Skin epidermis (tissue), 12 donors: ENCODE measurements around the gene ATP8B2.
"Not testable (repeated sequence)": the region's sequence is repeated elsewhere in the genome, so short reads cannot be mapped to it uniquely, and the experiment has no call there.

ENCODE experiments used
- H3K27ac ChIP-seq, 21 experiments: fragments of 200-600 bp; sonication (generic) in 11 of 21; one replicate each; pipeline ENCODE4 v1.5.0; 2020; ENCODE audit warnings: mild to moderate bottlenecking in 3 of 21, inconsistent platforms in 2 of 21, moderate library complexity in 2 of 21
- H3K4me3 ChIP-seq, 7 experiments: fragments of 200-600 bp; sonication (generic) in 2 of 7; one replicate each; pipeline ENCODE4 v1.5.0; 2020; ENCODE audit warnings: inconsistent platforms in 2 of 7, mild to moderate bottlenecking in 2 of 7, moderate library complexity in 1 of 7

Gene ATP8B2

DNA sequence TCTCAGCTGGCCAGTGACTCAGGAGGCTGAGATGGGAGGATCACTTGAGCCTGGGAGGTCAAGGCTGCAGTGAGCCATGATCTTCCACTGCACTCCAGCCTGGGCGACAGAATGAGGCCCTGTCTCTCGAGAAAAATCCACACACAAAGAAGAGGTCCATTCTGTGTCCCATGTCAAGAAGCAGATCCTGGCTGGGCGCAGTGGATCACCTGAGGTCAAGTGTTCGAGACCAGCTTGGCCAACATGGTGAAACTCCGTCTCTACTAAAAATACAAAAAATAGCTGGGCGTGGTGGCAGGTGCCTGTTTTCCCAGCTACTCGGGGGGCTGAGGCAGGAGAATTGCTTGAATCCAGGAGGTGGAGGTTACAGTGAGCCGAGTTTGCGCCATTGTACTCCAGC is 16.0 kb downstream of the ATP8B2 start:
- H3K27ac ChIP-seq, result peak overlapping the region in 5 of 21 experiments; percentile 52 to 92 (median 76)
- H3K4me3 ChIP-seq, result not testable (repeated sequence)

DNA sequence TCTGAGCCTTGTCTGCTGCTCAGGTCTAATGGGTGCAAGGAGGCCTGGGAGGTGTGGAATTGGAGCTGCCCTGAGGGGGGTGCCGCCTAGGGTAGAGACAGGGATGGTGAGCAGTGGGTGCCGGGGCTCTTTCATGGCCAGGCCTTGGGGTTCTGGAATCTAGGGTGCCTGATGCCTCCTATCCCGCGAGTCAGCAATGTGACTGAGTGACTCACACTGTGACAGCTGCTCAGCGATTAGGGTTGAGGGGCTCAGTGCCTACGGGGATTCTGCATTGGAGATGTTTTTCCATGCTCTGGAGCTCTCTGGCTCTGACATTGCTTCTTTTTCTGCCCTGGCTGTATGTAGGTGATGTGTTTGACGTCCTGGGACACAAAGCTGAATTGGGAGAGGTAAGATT is 16.8 kb downstream of the ATP8B2 start:
- no peak overlapping the region for H3K4me3 ChIP-seq
- peak overlapping the region in 12 of 21 experiments; percentile 0 to 92 (median 59) for H3K27ac ChIP-seq

DNA sequence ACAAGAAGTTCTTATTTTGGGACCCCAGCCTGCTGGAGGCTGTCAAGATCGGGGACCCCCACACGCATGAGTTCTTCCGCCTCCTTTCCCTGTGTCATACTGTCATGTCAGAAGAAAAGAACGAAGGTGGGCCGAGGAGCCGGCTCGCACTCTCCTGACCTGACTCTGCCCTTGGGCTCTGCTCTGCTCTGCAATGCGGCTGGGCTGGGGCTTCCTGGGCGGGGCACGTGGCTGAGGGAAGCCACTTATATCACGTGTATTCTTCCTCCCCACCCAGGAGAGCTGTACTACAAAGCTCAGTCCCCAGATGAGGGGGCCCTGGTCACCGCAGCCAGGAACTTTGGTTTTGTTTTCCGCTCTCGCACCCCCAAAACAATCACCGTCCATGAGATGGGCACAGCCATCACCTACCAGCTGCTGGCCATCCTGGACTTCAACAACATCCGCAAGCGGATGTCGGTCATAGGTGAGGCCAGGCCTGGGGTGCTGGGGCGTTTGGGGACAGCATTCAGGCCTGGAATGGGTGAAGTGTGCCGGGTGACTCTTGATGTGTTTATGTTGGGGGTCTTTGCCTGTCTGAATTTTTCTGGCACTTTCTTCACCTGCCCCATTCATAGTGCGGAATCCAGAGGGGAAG is 17.6 kb downstream of the ATP8B2 start:
- H3K4me3 ChIP-seq, result peak overlapping the region in 3 of 7 experiments; percentile 5 to 13 (median 7)

DNA sequence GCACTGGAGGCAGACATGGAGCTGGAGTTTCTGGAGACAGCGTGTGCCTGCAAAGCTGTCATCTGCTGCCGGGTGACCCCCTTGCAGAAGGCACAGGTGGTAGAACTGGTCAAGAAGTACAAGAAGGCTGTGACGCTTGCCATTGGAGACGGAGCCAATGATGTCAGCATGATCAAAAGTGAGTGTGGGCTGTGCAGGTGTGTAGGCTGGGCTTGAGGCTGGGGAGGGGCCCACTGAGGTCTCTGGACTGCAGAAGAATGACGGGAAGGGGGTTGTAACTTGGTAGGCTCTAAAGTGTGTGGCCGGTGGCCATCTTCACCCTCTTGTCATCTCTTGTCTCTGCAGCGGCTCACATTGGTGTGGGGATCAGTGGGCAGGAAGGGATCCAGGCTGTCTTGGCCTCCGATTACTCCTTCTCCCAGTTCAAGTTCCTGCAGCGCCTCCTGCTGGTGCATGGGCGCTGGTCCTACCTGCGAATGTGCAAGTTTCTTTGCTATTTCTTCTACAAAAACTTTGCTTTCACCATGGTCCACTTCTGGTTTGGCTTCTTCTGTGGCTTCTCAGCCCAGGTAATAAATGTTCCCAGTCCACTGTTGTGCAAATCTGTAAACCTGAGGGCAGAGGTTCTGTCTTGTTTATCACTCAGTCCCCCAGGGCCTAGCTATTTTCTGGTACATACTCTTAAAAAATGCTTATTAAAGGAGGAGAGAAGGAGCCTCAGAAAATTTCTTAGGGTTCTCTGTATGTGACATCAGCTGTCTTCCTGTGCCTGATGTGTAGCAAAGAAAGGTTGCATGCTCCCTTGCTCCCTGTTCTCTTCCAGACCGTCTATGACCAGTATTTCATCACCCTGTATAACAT is 19.9 kb downstream of the ATP8B2 start:
- peak overlapping the region in 1 of 21 experiments; percentile 92 for H3K27ac ChIP-seq
- peak overlapping the region in 1 of 7 experiments; percentile 20 for H3K4me3 ChIP-seq

More for the DNA sequence above, 17.6 kb downstream of the ATP8B2 start:
- peak overlapping the region in 12 of 21 experiments; percentile 0 to 92 (median 59) for H3K27ac ChIP-seq

DNA sequence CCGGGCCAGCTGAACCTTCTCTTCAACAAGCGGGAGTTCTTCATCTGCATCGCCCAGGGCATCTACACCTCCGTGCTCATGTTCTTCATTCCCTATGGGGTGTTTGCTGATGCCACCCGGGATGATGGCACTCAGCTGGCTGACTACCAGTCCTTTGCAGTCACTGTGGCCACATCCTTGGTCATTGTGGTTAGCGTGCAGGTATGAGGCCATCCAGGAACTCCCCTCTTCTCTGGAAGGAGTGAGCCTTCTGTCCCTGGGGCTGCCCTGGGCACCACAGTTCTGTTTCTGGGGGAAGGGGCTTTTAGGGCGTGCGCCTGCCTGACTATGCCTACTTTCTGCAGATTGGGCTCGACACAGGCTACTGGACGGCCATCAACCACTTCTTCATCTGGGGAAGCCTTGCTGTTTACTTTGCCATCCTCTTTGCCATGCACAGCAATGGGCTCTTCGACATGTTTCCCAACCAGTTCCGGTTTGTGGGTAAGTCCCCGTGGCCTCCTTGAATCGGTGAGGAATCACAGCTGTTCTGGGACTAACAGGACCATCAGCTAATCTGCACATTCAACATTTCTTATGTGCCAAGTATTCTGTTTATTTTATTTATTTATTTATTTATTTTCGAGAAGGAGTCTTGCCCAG is 21.1 kb downstream of the ATP8B2 start:
- H3K27ac ChIP-seq, result no peak overlapping the region
- no peak overlapping the region for H3K4me3 ChIP-seq

DNA sequence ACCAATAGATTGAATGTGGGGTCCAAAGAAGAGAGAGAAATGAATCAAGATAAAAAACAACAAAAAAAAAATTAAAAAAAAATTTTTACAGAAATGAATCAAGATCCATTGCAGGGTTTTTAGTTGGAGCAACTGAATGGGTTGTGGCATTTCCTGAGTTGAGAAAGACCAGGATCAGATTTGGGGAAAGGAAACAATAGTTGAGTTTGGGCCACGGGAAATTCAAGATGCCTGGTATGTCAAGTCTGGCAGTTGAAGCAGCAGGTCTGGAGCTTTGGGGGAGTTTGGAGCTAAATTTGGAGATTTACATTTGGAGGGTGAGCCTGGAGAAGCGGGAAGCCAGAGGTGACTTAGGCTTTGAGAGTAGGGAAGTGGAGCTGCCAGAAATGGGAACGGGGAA is 22.6 kb downstream of the ATP8B2 start:
- H3K4me3 ChIP-seq, result no peak overlapping the region
- H3K27ac ChIP-seq, result no peak overlapping the region

DNA sequence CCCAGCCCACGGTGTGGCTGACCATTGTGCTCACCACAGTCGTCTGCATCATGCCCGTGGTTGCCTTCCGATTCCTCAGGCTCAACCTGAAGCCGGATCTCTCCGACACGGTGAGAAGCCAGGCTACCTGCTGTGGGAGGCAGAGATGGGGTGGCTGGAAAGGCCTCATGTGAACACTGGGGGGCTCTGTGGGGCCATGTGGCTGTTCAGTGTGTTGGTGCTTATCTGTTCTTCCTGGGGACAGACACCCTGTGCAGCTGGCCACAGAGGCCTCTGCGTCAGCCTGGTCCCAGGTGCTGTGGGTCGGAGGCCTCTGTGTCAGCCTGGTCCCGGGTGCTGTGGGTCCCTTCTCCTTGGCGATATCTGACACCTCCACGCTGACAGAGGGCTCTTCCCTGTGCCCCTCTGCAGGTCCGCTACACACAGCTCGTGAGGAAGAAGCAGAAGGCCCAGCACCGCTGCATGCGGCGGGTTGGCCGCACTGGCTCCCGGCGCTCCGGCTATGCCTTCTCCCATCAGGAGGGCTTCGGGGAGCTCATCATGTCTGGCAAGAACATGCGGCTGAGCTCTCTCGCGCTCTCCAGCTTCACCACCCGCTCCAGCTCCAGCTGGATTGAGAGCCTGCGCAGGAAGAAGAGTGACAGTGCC is 23.2 kb downstream of the ATP8B2 start:
- Histone ChIP-seq H3K4me3 (no peak overlapping the region), H3K27ac (no peak overlapping the region)

DNA sequence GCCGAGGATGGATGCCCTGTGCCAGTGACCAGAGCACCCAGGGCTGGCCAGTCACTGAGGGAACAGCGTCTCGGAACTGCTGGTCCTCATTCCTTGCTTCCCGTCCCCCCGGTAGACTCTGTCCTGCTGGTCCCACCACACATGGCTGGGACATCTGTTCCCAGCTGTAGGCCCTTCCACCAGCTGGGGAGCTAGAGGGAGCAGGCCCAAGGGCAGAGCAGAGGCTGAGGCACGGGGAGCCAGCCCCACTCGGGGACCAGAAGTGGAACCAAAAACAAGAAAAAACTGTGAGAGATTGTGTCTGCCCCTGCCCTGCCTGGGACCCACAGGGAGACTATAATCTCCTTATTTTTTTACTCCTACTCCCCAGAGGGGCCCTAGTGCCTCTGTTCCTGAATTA is 23.8 kb downstream of the ATP8B2 start:
- no peak overlapping the region for H3K27ac ChIP-seq
- no peak overlapping the region for H3K4me3 ChIP-seq

DNA sequence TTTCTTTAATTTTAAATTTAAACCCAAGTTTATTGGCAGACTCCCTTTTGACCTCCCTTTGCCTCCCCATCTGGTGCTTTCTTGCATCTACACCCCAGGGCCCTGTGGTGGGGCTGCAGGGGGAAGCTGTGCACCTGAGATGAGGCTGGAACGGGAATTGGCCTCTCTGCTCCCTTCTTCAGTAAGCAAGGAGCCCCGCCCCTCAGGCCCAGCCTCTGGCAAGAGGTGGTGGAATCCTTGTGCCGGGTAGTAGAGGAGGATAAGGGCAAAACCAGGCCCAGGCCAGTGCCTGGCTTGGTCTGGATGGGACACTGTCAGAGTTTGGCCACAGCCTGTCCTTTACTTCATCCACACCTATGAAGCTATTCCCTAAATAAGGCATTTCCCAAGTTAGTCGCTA is 25.1 kb downstream of the ATP8B2 start:
- no peak overlapping the region for H3K4me3 ChIP-seq

DNA sequence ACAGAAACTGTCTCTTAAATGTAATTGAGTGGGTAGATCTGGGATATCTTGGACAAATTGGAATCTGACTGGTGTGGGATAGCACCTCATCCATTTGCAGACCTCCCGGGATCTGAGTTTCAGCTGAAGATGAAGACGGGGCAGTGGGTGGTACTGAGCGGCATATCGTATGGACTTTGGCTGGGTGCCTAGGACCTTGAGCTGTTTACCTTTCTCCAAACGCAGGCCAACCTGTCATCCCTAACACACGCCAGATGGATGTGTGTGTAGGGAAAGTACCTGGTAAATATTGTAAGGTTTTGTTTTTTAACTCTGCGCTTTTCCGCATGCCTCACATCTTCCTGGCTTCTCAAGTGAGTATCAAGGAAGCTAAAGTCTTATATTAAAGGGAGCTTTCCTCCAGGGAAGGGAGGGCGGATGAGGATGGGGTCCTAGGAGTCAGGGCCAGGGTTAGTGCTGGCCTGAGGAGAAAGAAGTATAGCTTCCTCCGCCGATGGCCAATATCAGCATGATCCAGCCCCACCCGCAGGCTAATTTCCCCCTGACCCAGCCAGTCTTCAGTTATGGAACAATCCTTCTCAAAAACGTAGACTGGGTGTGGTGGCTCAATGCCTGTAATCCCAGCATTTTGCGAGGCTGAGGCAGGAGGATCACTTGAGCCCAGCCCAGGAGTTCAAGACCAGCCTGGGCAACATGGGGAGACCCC is 26.2 kb downstream of the ATP8B2 start:
- Histone ChIP-seq H3K4me3 (no peak overlapping the region), H3K27ac (peak overlapping the region in 1 of 21 experiments; percentile 79)

More for the DNA sequence above, 25.1 kb downstream of the ATP8B2 start:
- no peak overlapping the region for H3K27ac ChIP-seq

DNA sequence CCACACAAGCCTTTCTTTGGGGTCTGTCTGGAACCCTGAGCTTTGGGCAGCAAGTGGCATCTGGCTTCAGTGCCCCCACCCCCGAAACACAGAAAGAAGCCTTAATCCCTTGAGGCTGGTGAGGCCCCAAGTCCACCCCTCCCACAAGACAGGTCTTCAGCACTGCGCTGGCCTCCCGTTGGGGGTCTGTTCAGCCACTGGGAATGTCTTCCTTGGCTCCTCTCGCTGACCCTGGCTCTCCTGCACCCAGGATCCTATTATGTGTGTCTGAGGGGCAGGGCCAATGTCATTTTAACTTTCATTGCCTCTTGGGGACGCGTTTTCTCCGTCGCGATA is 26.9 kb downstream of the ATP8B2 start:
- Histone ChIP-seq H3K4me3 (peak overlapping the region; percentile 8 to 41 (median 25)), H3K27ac (peak overlapping the region in 10 of 21 experiments; percentile 22 to 79 (median 66))

DNA sequence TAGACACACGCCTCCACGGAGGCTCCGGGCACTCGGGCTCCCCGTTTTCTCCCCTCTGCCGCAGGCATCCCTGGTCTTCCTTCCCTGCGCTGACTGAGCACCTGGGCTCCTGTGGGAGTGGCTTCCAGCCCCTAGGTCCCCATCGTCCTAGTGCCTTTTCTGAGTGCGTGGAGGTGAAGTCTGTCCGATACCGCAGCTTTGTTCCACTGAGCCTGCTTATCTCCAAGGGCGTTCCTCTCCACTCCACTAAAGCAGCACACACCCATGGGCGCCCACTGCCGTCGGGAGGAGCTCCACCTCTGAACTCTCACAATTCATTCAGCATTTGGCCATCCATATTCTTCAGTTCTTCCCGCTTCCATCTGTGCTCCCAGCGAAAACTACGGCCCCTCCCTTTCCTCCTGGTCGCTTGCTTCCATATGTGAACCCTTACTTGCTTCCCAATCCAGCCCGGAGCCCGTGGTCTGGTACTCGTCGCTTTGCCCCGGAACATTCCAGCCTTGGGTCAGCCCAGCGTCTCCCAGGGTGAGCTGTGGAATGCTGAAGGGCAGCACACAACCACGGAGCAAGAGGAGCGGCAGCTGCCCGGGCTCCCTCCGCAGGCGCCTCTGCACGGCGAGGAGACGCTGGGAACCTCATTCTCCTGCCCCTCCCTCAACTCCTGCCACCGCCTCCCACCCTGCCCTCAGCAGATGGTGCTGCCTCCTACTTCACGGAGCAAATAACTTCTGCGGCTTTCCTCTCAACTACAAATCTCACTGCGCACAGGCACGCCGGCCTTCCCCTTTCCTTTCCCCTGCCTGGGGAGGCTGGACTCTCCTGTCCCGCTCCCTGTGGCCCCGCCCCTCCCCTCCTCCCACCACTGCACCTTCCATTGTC is 27.5 kb downstream of the ATP8B2 start:
- peak overlapping the region; percentile 8 to 41 (median 25) for H3K4me3 ChIP-seq
- H3K27ac ChIP-seq, result peak overlapping the region in 15 of 21 experiments; percentile 22 to 79 (median 58)

DNA sequence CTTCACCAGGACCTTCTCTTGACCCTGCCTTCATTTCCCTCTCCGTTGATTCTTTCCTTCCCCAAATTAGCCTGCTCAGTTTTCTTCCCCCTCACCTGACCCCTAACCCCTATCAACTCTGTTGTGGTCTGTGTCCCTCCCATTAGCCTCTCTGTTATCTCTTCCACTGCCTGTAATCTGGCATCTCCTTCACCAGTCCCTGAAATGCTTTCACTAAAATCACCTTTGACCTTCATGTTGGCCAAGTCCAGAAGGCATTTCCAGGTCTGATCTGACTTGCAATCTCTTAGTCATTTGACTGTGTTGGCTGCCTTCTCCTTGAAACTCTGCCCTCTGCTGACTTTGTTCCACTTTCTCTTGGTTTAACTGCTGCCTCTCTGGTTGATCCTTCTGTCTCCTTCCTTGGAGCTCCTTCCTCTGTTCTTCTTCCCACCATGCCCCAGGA is 28.2 kb downstream of the ATP8B2 start:
- Histone ChIP-seq H3K4me3 (peak overlapping the region in 6 of 7 experiments; percentile 8 to 41 (median 26)), H3K27ac (peak overlapping the region in 14 of 21 experiments; percentile 28 to 79 (median 60))

DNA sequence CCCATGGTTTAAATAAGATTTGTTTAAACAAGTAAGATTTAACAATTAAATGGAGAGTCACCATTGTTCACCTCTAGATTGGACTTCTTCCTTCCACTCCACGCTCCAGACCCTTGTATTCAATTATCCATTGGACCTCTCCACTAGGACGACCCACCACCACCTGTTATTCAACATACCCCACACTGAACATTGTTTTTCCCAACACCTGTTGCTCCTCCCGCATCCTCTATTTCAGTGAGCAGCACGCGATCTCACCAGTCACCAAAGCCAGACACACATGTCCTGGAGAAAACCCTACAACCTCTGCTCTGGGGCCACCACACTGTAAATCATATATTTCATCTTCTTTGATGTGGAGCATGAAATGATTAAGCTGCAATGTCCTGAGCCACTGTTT is 28.6 kb downstream of the ATP8B2 start:
- H3K4me3 ChIP-seq, result no peak overlapping the region
- H3K27ac ChIP-seq, result no peak overlapping the region

DNA sequence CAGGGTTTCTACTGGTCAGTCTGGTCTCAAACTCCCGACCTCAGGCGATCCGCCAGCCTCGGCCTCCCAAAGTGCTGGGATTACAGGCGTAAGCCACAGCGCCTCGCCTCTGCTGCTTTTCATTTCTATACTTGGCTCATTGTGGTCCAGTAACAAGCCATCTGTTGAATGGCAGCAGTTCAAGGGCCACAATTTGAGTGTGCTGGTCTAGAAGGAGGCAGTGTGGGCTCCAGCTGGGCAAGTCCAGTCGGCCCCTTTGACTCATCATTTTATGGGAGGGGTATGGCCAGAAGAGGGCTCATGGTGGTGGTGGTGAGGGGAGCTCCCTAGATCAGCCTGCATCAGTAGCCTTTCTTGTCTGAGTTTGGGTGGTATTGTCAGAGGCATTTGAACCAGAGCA is 33.2 kb downstream of the ATP8B2 start:
- no peak overlapping the region for H3K4me3 ChIP-seq
- H3K27ac ChIP-seq, result no peak overlapping the region

DNA sequence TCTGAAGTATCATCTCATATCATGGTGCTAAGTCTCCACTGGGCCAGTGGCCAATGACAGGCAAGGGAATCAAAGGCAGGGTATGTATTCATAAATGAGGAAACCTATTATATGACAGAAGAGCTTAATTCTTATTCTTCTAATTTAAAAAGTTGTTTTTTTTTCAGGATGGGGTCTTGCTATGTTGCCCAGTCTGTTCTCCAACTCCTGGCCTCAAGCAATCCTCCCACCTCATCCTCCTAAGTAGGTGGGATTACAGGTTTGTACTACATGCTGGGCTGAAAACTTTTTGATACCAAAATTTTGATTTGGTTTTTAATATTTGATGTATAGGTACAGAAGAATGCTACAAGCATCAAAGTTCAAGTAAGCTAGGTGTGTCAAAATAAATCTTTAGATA is 35.0 kb downstream of the ATP8B2 start:
- Histone ChIP-seq H3K27ac (no peak overlapping the region), H3K4me3 (no peak overlapping the region)

DNA sequence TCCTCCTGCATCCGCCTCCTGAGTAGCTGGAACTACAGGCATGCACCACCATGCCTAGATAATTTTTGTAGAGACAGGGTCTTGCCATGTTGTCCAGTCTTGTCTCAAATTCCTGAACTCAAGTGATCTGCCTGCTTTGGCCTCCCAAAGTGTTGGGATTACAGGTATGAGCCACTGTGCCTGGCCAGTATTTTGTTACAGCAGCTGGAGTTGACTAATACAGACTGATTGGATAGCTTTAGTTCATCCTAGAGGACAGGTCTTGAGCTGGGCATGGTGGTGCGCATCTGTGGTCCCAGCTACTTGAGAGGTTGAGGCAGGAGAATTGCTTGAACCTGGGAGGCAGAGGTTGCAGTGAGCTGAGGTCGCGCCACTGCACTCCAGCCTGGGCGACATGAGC is 35.6 kb downstream of the ATP8B2 start:
- H3K27ac ChIP-seq, H3K4me3 ChIP-seq: not testable (repeated sequence)

DNA sequence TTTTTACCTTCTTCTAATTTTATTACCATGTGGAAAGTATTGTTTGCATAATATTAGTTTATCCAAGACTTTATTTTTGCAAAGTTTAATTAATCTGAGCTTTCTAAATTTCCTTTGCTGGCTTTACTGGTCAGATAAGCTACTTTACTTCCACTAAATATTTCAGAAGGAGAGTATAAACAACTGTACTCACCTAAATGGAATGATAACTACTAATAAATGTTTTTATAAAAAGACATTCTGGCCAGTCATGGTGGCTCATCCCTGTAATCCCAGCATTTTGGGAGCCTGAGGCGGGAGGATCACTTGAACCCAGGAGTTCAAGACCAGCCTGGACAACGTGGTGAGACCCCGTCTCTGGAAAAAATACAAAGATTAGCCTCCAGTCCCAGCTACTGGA is 36.0 kb downstream of the ATP8B2 start:
- Histone ChIP-seq H3K4me3 (no peak overlapping the region), H3K27ac (no peak overlapping the region)
